Muscle layer of colon (tissue), 2 donors: ENCODE measurements around the gene PROCA1.

Experiments used
- H3K27ac ChIP-seq: one replicate; pipeline ENCODE4 v1.7.0; 2013; ENCODE audit warnings: low read depth, mild to moderate bottlenecking, low read length, moderate library complexity
- H3K27me3 ChIP-seq, 2 donors: one replicate each; pipeline ENCODE4 v1.7.0; 2013; ENCODE audit warnings: low read length in 2 of 2, mild to moderate bottlenecking in 2 of 2; ENCODE audit not compliant: insufficient read depth in 2 of 2, control insufficient read depth in 1 of 2
- H3K36me3 ChIP-seq: one replicate; pipeline ENCODE4 v1.7.0; 2013; ENCODE audit warnings: mild to moderate bottlenecking, low read length; ENCODE audit not compliant: insufficient read depth
- H3K4me1 ChIP-seq: one replicate; pipeline ENCODE4 v1.7.0; 2013; ENCODE audit warnings: mild to moderate bottlenecking, low read length; ENCODE audit not compliant: insufficient read depth
- H3K4me3 ChIP-seq, 2 donors: one replicate each; pipeline ENCODE4 v1.7.0; 2013; ENCODE audit warnings: low read length in 2 of 2, low read depth in 1 of 2, mild to moderate bottlenecking in 1 of 2, moderate library complexity in 1 of 2
- H3K9ac ChIP-seq: one replicate; pipeline ENCODE4 v1.7.0; 2013; ENCODE audit warnings: low read length
- H3K9me3 ChIP-seq: one replicate; pipeline ENCODE4 v1.7.0; 2013; ENCODE audit warnings: mild to moderate bottlenecking, low read length
- donor health status: abdominal sarcoma.
- donor health status: Adenocarcinoma of cecum.

Gene PROCA1

GRCh38 chr17:28712032-28712704, 480 bp upstream of the PROCA1 start:
- Histone ChIP-seq H3K4me3 (peak overlapping the region; percentile 64 to 72), H3K36me3 (peaks cover 21% of the 10 kb centered on the region), H3K4me1 (peaks cover 23% of the 10 kb centered on the region), H3K27me3 (no peaks in the 10 kb centered on the region), H3K9ac (peak overlapping the region; percentile 68), H3K9me3 (no peaks in the 10 kb centered on the region), H3K27ac (peak overlapping the region; percentile 88)

- H3K9me3 ChIP-seq: no peaks in the 10 kb centered on the region
- H3K27ac ChIP-seq: peak overlapping the region; percentile 88
- peak overlapping the region; percentile 68 for H3K9ac ChIP-seq
- H3K36me3 ChIP-seq: peaks cover 21% of the 10 kb centered on the region
- H3K4me3 ChIP-seq: peak overlapping the region; percentile 64 to 72
- H3K27me3 ChIP-seq: no peaks in the 10 kb centered on the region
- H3K4me1 ChIP-seq: peaks cover 15% of the 10 kb centered on the region
Observed at GRCh38 chr17:28710861-28711722, 596 bp downstream of the PROCA1 start.

GRCh38 chr17:28707339-28707720, 4.4 kb downstream of the PROCA1 start:
- Histone ChIP-seq H3K27ac (no peak overlapping the region), H3K4me3 (no peak overlapping the region), H3K4me1 (peaks cover 7% of the 10 kb centered on the region), H3K36me3 (peaks cover 7% of the 10 kb centered on the region), H3K9me3 (no peaks in the 10 kb centered on the region), H3K27me3 (no peaks in the 10 kb centered on the region), H3K9ac (no peak overlapping the region)

GRCh38 chr17:28706471-28707338, 5.0 kb downstream of the PROCA1 start:
- no peaks in the 10 kb centered on the region for H3K9me3 ChIP-seq

GRCh38 chr17:28705728-28706334, 5.9 kb downstream of the PROCA1 start:
- peaks cover 5% of the 10 kb centered on the region for H3K4me1 ChIP-seq
- H3K9me3 ChIP-seq: no peaks in the 10 kb centered on the region
- no peak overlapping the region for H3K4me3 ChIP-seq
- no peaks in the 10 kb centered on the region for H3K27me3 ChIP-seq
- H3K27ac ChIP-seq: no peak overlapping the region
- peaks cover 22% of the 10 kb centered on the region for H3K36me3 ChIP-seq
- no peak overlapping the region for H3K9ac ChIP-seq

More at GRCh38 chr17:28706471-28707338, 5.0 kb downstream of the PROCA1 start:
- H3K4me1 ChIP-seq: peaks cover 5% of the 10 kb centered on the region
- H3K27me3 ChIP-seq: no peaks in the 10 kb centered on the region
- no peak overlapping the region for H3K9ac ChIP-seq
- H3K4me3 ChIP-seq: no peak overlapping the region
- no peak overlapping the region for H3K27ac ChIP-seq
- H3K36me3 ChIP-seq: peaks cover 13% of the 10 kb centered on the region

- no peak overlapping the region for H3K9ac ChIP-seq
- no peak overlapping the region for H3K27ac ChIP-seq
- H3K9me3 ChIP-seq: no peaks in the 10 kb centered on the region
- H3K36me3 ChIP-seq: peaks cover 29% of the 10 kb centered on the region
- no peaks in the 10 kb centered on the region for H3K27me3 ChIP-seq
- H3K4me3 ChIP-seq: no peak overlapping the region
- no peaks in the 10 kb centered on the region for H3K4me1 ChIP-seq
Observed at GRCh38 chr17:28705074-28705659, 6.5 kb downstream of the PROCA1 start.

- Histone ChIP-seq H3K4me3 (no peak overlapping the region), H3K9ac (no peak overlapping the region), H3K4me1 (no peaks in the 10 kb centered on the region), H3K9me3 (no peaks in the 10 kb centered on the region), H3K27ac (no peak overlapping the region), H3K27me3 (no peaks in the 10 kb centered on the region), H3K36me3 (peaks cover 37% of the 10 kb centered on the region)
Observed at GRCh38 chr17:28704219-28704858, 7.3 kb downstream of the PROCA1 start.

GRCh38 chr17:28703552-28704218, 8.0 kb downstream of the PROCA1 start:
- Histone ChIP-seq H3K27me3 (no peaks in the 10 kb centered on the region), H3K9ac (no peak overlapping the region), H3K4me1 (no peaks in the 10 kb centered on the region), H3K4me3 (no peak overlapping the region), H3K9me3 (no peaks in the 10 kb centered on the region), H3K27ac (no peak overlapping the region), H3K36me3 (peaks cover 44% of the 10 kb centered on the region)

- Histone ChIP-seq H3K27ac (no peak overlapping the region), H3K4me3 (no peak overlapping the region), H3K9me3 (no peaks in the 10 kb centered on the region), H3K9ac (no peak overlapping the region), H3K36me3 (peaks cover 53% of the 10 kb centered on the region), H3K4me1 (no peaks in the 10 kb centered on the region), H3K27me3 (no peaks in the 10 kb centered on the region)
Observed at GRCh38 chr17:28702752-28703150, 8.9 kb downstream of the PROCA1 start.
